Measurements from ENCODE around the gene C1QL1. TPM values are rescaled to one million over a fixed set of nuclear protein-coding genes. Genes with fewer than 3 reads are reported as not detected.

C1QL1 gene
- total and polyA plus RNA-seq, 2 donors (not counting 3 experiments of a cell fraction or from before 2014, with no cell fraction given) = 0.35 to 0.72 TPM

DNA sequence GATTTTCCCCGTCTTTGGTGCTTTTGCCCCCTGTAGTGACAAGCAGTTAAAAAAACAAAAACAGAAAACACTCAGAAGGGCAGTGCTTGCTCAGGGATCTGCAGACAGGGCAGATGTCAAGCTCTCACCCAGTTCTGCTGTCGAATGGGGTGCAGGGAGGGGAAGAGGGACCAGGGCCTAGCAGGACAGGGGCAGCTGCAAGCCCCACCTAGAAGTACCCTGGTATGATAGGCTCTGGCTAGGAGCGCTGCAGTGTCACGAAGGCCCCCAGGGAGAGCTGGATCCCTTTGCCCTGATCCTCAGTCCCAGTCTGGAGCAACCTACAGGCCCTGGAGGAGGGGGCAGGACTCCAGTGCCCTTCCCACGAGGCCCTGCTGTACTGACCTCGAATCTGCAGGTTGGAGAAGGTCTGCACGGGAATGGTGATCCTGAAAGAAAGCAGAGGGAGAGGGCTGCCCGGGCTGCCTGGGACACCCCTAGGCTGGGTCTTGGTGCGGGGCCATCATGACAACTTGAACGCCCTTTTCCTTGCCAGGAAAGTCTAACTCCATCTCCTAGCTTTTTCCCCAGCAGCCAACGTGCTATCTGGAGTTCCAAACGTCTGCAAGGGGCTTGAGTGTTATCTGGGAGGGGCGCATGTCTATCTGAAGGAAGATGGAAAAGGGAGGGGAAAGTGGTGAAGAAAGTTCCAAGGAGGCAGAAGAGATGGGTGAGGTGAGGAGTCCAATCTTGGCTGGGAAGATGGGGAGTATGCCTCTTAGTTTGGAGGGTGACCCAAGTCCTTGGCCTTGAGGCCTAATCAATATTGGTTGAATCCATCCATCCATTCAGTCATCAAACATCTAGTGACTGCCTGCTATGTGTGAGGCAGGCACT, 57.6 kb downstream of the C1QL1 start:
- Histone ChIP-seq H4K20me1 (replicated peaks; ENCODE audit: control insufficient read depth, extremely low read depth, insufficient read depth, low read length) (no peaks in the 10 kb centered on the region), H3K9me3 (replicated peaks; ENCODE audit: control insufficient read depth, insufficient read depth, low read length) (no peaks in the 10 kb centered on the region), H3K36me3 (ENCODE audit: control insufficient read depth in 2 of 2, extremely low read depth in 1 of 2, insufficient read depth in 2 of 2, low read length in 2 of 2) (no peaks in the 10 kb centered on the region), H3K9ac (replicated peaks; ENCODE audit: extremely low read depth, insufficient read depth, low read length) (no peak overlapping the region), H3K27ac (ENCODE audit: insufficient read depth, low read depth, low read length) (no peak overlapping the region), H2AFZ (ENCODE audit: low read depth, low read length) (peak overlapping the region; percentile 80), H3K4me3 (replicated peaks in 1 of 3; ENCODE audit: insufficient read depth in 1 of 3, low read depth in 1 of 3, low read length in 3 of 3) (no peak overlapping the region), H3K4me1 (ENCODE audit: control insufficient read depth, extremely low read depth, insufficient read depth, low read length) (peaks cover 19% of the 10 kb centered on the region), H3K27me3 (ENCODE audit: control insufficient read depth in 2 of 2, insufficient read depth in 2 of 2, low read length in 2 of 2) (no peaks in the 10 kb centered on the region), H3K79me2 (ENCODE audit: control insufficient read depth, insufficient read depth, low read length) (no peaks in the 10 kb centered on the region), H3K4me2 (ENCODE audit: insufficient read depth, low read length) (no peak overlapping the region), H3K9me1 (replicated peaks; ENCODE audit: control insufficient read depth, extremely low read depth, insufficient read depth, low read length) (no peaks in the 10 kb centered on the region)
- intact Hi-C loops (cut with micrococcal nuclease) (no loop called here), dilution Hi-C loops (cut with MboI; ENCODE audit: extremely low pct_ligation_motif_present, low sequenced_read_pairs) (no loop called here)
- TF ChIP-seq, protein P1, sequence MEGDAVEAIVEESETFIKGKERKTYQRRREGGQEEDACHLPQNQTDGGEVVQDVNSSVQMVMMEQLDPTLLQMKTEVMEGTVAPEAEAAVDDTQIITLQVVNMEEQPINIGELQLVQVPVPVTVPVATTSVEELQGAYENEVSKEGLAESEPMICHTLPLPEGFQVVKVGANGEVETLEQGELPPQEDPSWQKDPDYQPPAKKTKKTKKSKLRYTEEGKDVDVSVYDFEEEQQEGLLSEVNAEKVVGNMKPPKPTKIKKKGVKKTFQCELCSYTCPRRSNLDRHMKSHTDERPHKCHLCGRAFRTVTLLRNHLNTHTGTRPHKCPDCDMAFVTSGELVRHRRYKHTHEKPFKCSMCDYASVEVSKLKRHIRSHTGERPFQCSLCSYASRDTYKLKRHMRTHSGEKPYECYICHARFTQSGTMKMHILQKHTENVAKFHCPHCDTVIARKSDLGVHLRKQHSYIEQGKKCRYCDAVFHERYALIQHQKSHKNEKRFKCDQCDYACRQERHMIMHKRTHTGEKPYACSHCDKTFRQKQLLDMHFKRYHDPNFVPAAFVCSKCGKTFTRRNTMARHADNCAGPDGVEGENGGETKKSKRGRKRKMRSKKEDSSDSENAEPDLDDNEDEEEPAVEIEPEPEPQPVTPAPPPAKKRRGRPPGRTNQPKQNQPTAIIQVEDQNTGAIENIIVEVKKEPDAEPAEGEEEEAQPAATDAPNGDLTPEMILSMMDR (IDR thresholded peaks at IDR 0.05; ENCODE audit: extremely low read depth in 1 of 2, insufficient read depth in 1 of 2, low read depth in 1 of 2, low read length in 2 of 2) = no peak
- TF ChIP-seq POLR2A (IDR thresholded peaks at IDR 0.05; ENCODE audit: low read depth, low read length) (no peak), GATA2 (IDR thresholded peaks at IDR 0.05; ENCODE audit: insufficient read depth, insufficient read length, low read depth, low read length) (no peak), MYC (IDR thresholded peaks at IDR 0.05; ENCODE audit: low read depth, low read length) (no peak)
- TF ChIP-seq, protein P2, sequence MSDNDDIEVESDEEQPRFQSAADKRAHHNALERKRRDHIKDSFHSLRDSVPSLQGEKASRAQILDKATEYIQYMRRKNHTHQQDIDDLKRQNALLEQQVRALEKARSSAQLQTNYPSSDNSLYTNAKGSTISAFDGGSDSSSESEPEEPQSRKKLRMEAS (IDR thresholded peaks at IDR 0.05; ENCODE audit: insufficient read depth, insufficient read length) = no peak
- CTCF ChIA-PET = interaction anchor here (0.8 to 4.8 kb wide), 8 partner anchors 7 to 225 kb away, joined by 3 to 35 read pairs (median 6); partner anchors contain the start of genes ACBD4 and EFTUD2
- DNase-seq (ENCODE audit: low read depth, low spot score) = no peak
- no peak for FAIRE-seq
- no TSS peak for BruUV-seq (replicated peaks)
- POLR2A ChIA-PET = no interaction called here

Small RNA genes within 50 kb of the gene (microRNA-seq; reads per million reads assigned to microRNA genes)
- 1.9 reads per million for gene MIR6783 (ENCODE audit: borderline number of aligned reads, borderline replicate concordance)

Small RNA genes within 50 kb of the gene (small RNA-seq; reads per million reads assigned to genes)
- gene AC015936.2 (ENCODE audit: insufficient read depth, insufficient read length, low read depth, low replicate concordance) (not detected), gene MIR6783 (ENCODE audit: insufficient read depth, insufficient read length, low read depth, low replicate concordance) (not detected)

Other genes starting within 250 kb of the C1QL1 start
- gene ADAM11, start 209.3 kb downstream of the C1QL1 start, total RNA-seq = 0.51 and 0.71 TPM in 2 replicates
- 0.78 and 1.1 TPM in 2 replicates for gene ADAM11, start 209.3 kb downstream of the C1QL1 start, polyA plus RNA-seq
- gene GJC1, start 138.0 kb downstream of the C1QL1 start, total RNA-seq = 35.9 and 39.7 TPM in 2 replicates
- gene GJC1, start 138.0 kb downstream of the C1QL1 start, polyA plus RNA-seq = 11.9 and 13.8 TPM in 2 replicates
- gene HIGD1B, start 120.4 kb downstream of the C1QL1 start, total RNA-seq = not detected in 2 replicates
- gene HIGD1B, start 120.4 kb downstream of the C1QL1 start, polyA plus RNA-seq = not detected in 2 replicates
- 170 and 171 TPM in 2 replicates for gene EFTUD2, start 68.9 kb downstream of the C1QL1 start, total RNA-seq
- 118 and 125 TPM in 2 replicates for gene EFTUD2, start 68.9 kb downstream of the C1QL1 start, polyA plus RNA-seq
- gene GFAP, start 52.8 kb downstream of the C1QL1 start, total RNA-seq = 0.42 TPM in 1 of 2 replicates, not detected in the other
- gene GFAP, start 52.8 kb downstream of the C1QL1 start, polyA plus RNA-seq = 0.07 and 0.16 TPM in 2 replicates
- 48.4 and 50.3 TPM in 2 replicates for gene KIF18B, start 20.5 kb downstream of the C1QL1 start, total RNA-seq
- gene KIF18B, start 20.5 kb downstream of the C1QL1 start, polyA plus RNA-seq = 24.5 and 25.2 TPM in 2 replicates
- gene DCAKD, start 83.3 kb upstream of the C1QL1 start, total RNA-seq = 29.0 and 30.8 TPM in 2 replicates
- 36.5 and 39.1 TPM in 2 replicates for gene DCAKD, start 83.3 kb upstream of the C1QL1 start, polyA plus RNA-seq
- gene NMT1, start 93.0 kb upstream of the C1QL1 start, total RNA-seq = 126 and 135 TPM in 2 replicates
- gene NMT1, start 93.0 kb upstream of the C1QL1 start, polyA plus RNA-seq = 25.7 and 37.6 TPM in 2 replicates
- 35.0 and 43.1 TPM in 2 replicates for gene PLCD3, start 164.2 kb upstream of the C1QL1 start, total RNA-seq
- gene PLCD3, start 164.2 kb upstream of the C1QL1 start, polyA plus RNA-seq = 30.4 and 42.0 TPM in 2 replicates
- 6.7 and 7.5 TPM in 2 replicates for gene ACBD4, start 167.4 kb upstream of the C1QL1 start, total RNA-seq
- gene ACBD4, start 167.4 kb upstream of the C1QL1 start, polyA plus RNA-seq = 4.5 and 4.7 TPM in 2 replicates
- 20.0 and 20.6 TPM in 2 replicates for gene HEXIM1, start 180.2 kb upstream of the C1QL1 start, total RNA-seq
- 5.0 and 7.0 TPM in 2 replicates for gene HEXIM1, start 180.2 kb upstream of the C1QL1 start, polyA plus RNA-seq
- gene HEXIM2, start 193.6 kb upstream of the C1QL1 start, total RNA-seq = 3.8 and 4.3 TPM in 2 replicates
- gene HEXIM2, start 193.6 kb upstream of the C1QL1 start, polyA plus RNA-seq = 2.9 and 3.7 TPM in 2 replicates